Progenitor cell of endocrine pancreas (in vitro differentiated cells): ENCODE data around the gene MEGF6. TPM values are rescaled to one million over a fixed set of nuclear protein-coding genes. Genes with fewer than 3 reads are reported as not detected.

Experiments
- DNase-seq: peaks from one replicate; pipeline ENCODE4 v3.0.0; 2021; ENCODE audit warnings: low spot score; ENCODE audit not compliant: unreplicated experiment
- H3K27ac Mint-ChIP-seq: 2 replicates; pipeline ENCODE4 v1.8.0; 2021; ENCODE audit warnings: mild to moderate bottlenecking, moderate library complexity, mixed read lengths
- H3K27me3 Mint-ChIP-seq: 2 replicates; pipeline ENCODE4 v1.8.0; 2021; ENCODE audit warnings: mixed read lengths
- H3K36me3 Mint-ChIP-seq: 2 replicates; pipeline ENCODE4 v1.8.0; 2022; ENCODE audit warnings: mixed read lengths; ENCODE audit not compliant: insufficient read depth
- H3K4me1 Mint-ChIP-seq: 2 replicates; pipeline ENCODE4 v1.8.0; 2021; ENCODE audit warnings: low read depth, mixed read lengths
- H3K4me3 Mint-ChIP-seq: 2 replicates; pipeline ENCODE4 v1.8.0; 2021; ENCODE audit warnings: low read depth, mild to moderate bottlenecking, moderate library complexity, mixed read lengths
- H3K9me3 Mint-ChIP-seq: 2 replicates; pipeline ENCODE4 v1.8.0; 2021; ENCODE audit warnings: low read depth, mixed read lengths
- total RNA-seq: library from RNA; stranded (reverse); gene quantifications from 2 replicates; pipeline ENCODE4 v1.2.1, GENCODE V29; 2021
- TF ChIP-seq, protein P1 (sequence below): fragments of 200-600 bp; sonication (generic); IDR thresholded peaks from one replicate; pipeline ENCODE4 v1.5.0; 2021; ENCODE audit warnings: antibody characterized with exemption, mild to moderate bottlenecking; ENCODE audit not compliant: unreplicated experiment

Gene MEGF6
- total RNA-seq, 1 donor from 2014 or later: 83.8 TPM

DNA sequence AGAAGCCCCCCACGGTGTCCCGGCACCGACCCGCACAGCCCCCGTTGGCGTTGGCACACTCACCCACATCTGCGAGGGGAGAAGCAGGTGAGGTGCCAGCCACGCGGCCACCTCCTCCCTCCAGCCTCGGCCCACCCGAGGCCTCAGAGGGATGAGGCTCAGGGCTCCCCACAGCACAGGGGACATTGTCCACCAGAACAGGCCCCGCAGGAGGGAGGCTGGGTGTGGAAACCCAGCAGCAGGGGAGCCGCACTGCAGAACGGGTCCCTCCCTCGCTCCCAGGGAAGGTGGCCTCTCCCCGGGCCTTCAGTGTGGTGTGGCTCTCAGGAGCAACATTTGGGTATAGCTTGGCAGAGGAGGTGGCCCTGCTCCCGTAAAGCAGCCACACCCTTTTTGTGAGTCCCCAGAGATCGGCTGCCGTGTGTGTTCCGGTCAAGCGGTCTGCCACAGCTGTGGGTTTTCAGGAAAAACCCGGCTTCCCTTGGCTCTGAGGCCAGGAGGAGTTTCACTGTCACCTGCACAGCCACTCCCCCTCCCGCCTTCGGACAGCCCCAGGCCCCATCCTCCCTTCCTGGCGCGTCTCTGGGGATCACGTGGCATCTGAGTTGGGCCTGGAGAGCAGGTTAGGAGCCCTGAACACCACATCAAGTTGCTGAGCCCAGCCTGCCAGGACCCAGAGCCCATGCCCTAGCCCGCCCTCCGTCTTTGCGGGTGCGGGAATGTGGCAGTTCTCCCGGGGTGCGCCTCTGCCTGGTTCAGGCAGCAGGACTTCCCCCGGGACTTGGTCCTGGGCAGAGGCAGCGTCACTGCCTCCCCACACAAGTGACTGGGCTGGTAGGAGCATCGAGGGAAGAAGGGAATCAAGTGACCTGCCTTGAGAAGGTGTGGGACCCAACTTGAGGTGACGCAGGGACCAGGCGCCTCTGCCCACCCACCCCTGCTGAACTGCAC, 64.0 kb downstream of the MEGF6 start:
- DNase-seq: no peak
- H3K27me3 Mint-ChIP-seq: no peaks in the 10 kb centered on the region
- H3K4me1 Mint-ChIP-seq: no peaks in the 10 kb centered on the region
- no peak overlapping the region for H3K4me3 Mint-ChIP-seq
- H3K9me3 Mint-ChIP-seq: no peaks in the 10 kb centered on the region
- no peak overlapping the region for H3K27ac Mint-ChIP-seq
- H3K36me3 Mint-ChIP-seq: no peaks in the 10 kb centered on the region
- TF ChIP-seq, protein P1, sequence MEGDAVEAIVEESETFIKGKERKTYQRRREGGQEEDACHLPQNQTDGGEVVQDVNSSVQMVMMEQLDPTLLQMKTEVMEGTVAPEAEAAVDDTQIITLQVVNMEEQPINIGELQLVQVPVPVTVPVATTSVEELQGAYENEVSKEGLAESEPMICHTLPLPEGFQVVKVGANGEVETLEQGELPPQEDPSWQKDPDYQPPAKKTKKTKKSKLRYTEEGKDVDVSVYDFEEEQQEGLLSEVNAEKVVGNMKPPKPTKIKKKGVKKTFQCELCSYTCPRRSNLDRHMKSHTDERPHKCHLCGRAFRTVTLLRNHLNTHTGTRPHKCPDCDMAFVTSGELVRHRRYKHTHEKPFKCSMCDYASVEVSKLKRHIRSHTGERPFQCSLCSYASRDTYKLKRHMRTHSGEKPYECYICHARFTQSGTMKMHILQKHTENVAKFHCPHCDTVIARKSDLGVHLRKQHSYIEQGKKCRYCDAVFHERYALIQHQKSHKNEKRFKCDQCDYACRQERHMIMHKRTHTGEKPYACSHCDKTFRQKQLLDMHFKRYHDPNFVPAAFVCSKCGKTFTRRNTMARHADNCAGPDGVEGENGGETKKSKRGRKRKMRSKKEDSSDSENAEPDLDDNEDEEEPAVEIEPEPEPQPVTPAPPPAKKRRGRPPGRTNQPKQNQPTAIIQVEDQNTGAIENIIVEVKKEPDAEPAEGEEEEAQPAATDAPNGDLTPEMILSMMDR: no peak

- Mint-ChIP-seq H3K27ac (no peak overlapping the region), H3K4me3 (no peak overlapping the region), H3K4me1 (no peaks in the 10 kb centered on the region), H3K36me3 (no peaks in the 10 kb centered on the region), H3K9me3 (no peaks in the 10 kb centered on the region), H3K27me3 (no peaks in the 10 kb centered on the region)
- no peak for DNase-seq
- TF ChIP-seq, protein P1: no peak
Observed at GRCh38 chr1:3546048-3546384, 65.3 kb downstream of the MEGF6 start.

- DNase-seq: no peak
- Mint-ChIP-seq H3K27me3 (no peaks in the 10 kb centered on the region), H3K36me3 (no peaks in the 10 kb centered on the region), H3K9me3 (no peaks in the 10 kb centered on the region), H3K4me3 (no peak overlapping the region), H3K4me1 (no peaks in the 10 kb centered on the region), H3K27ac (no peak overlapping the region)
- TF ChIP-seq, protein P1: no peak
Observed at GRCh38 chr1:3545363-3546047, 65.8 kb downstream of the MEGF6 start.

- Mint-ChIP-seq H3K9me3 (no peaks in the 10 kb centered on the region), H3K4me3 (no peak overlapping the region), H3K27me3 (no peaks in the 10 kb centered on the region), H3K27ac (no peak overlapping the region), H3K4me1 (no peaks in the 10 kb centered on the region), H3K36me3 (no peaks in the 10 kb centered on the region)
- no peak for DNase-seq
- TF ChIP-seq, protein P1: no peak
Observed at GRCh38 chr1:3544040-3544977, 67.0 kb downstream of the MEGF6 start.
